Medulla oblongata (tissue), 1 donor: ENCODE data around the gene OR11A1.
"Not testable (repeated sequence)": the region's sequence is repeated elsewhere in the genome, so short reads cannot be mapped to it uniquely, and the experiment has no call there.

ENCODE experiments used
- DNase-seq: peaks from one replicate; pipeline ENCODE4 v3.0.0-alpha.2; 2015; ENCODE audit errors: extremely low spot score

OR11A1 gene

DNA sequence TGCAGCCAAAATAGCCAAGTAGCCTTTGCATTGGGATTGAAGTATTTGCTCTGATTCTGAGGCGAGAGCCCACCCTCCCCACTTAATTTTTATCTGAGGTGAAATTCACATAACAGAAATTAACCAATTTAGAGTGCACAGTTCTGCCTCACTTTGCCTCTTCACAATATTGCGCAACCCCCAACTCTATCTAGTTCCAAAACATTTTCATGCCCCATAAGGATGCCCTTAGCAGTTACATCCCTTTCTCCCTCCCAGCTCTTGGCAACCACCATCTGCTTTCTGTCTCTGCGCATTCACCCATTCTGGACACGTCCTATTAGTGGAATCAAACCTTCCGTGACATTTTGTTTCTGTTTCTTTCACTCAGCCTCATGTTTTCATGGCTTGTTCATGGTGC is 21.9 kb upstream of the OR11A1 start:
- no peak for DNase-seq

- no peak for DNase-seq
These were observed 21.1 kb upstream of the OR11A1 start for GRCh38 chr6:29477923-29478450.

DNA sequence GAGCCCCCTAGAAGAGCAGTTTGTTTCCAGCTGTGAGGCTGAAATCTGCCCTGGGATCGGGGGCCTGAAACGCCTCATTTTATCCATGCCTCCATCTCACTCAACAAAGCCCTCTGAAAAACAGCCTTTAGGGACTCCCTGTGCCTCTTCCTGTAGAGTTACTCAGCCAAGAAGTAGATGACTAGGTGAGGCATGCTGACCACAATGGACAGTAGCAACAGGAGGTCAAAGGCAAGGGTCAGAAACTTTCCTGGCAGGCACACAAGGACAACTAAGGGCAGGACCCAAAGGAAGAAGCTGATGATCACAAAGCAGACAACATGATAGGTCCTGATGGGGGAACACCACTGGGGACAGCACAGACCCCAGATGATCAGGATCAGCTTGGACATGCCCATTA is 18.1 kb upstream of the OR11A1 start:
- DNase-seq, result no peak

DNA sequence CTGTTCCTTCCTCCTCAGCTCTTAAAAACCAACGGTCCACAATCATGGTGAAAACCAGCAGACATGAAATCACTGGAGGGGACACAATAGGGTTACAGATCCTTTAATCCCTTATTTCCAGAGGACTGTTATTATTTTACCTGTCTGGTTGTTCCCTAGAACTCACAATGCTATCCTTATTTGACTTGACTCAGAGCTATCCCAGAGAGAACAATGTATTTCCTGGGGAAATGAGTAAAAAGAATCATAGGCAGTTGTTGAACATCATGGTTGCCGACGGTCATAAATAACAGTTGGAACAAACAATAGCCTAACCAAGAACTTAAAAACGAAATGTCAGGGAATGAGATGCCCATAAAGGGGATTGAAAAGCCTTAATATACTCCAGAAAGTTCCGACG is 9.4 kb upstream of the OR11A1 start:
- DNase-seq, result no peak

DNA sequence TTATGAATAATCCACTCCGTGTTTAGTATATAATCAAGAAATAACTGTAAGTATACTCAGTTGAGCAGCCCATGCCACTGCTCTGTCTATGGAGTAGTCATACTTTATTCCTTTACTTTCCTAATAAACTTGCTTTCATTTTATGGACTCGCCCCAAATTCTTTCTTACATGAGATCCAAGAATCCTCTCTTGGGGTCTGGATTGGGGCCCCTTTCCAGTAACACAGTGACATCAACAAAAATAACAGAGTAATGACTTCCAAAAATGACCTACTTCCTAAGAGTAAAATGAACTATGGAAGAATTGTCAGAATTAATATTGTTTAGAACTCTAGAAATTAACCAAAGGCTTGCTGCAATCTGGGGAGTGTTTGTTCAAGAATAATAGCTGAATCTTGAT is 8.9 kb upstream of the OR11A1 start:
- DNase-seq, result no peak

- DNase-seq, result no peak
These were observed 8.4 kb upstream of the OR11A1 start for GRCh38 chr6:29465279-29465678.

DNA sequence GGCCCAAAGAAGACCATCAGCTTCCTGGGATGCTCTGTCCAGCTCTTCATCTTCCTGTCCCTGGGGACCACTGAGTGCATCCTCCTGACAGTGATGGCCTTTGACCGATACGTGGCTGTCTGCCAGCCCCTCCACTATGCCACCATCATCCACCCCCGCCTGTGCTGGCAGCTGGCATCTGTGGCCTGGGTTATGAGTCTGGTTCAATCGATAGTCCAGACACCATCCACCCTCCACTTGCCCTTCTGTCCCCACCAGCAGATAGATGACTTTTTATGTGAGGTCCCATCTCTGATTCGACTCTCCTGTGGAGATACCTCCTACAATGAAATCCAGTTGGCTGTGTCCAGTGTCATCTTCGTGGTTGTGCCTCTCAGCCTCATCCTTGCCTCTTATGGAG is 5.2 kb upstream of the OR11A1 start:
- DNase-seq, result no peak

DNA sequence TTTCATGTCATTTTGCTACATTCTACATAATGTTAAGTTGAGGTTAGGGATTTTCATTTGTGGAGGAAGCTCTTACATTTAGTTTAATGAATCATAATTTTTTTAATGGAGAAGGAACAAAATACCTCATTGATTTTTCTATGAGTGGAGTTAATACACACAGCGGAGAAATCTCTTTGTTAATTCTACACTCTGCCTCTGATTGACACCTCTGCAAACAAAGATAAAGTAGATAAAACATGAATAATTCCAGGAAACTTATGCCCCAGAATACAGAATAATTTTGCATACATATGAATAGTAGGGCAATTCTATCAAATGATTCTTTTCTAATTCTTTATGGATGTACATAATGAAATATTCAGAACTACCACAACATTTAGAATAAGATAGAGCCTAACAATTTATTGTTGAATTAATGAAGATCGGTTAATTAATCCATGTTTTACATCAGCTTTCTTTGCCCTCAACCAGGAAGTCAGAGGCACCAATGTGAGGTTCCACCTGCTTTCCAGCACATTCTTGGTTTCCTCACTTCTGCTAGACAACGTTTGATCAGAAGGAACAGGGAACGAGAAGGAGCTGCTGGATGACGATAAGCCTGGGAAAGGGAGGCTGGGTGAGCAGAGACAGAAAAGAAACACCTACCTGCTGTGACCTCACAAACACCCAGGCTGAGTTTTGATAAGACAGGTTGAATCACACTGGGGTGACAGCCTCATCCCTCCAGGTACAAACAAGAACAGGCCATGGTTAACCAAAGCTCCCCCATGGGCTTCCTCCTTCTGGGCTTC is 4.3 kb upstream of the OR11A1 start:
- DNase-seq, result no peak

- no peak for DNase-seq
These were observed 5.2 kb downstream of the OR11A1 start for GRCh38 chr6:29451471-29452193.

GRCh38 chr6:29447670-29448069 is 9.2 kb downstream of the OR11A1 start:
- DNase-seq, result no peak

DNA sequence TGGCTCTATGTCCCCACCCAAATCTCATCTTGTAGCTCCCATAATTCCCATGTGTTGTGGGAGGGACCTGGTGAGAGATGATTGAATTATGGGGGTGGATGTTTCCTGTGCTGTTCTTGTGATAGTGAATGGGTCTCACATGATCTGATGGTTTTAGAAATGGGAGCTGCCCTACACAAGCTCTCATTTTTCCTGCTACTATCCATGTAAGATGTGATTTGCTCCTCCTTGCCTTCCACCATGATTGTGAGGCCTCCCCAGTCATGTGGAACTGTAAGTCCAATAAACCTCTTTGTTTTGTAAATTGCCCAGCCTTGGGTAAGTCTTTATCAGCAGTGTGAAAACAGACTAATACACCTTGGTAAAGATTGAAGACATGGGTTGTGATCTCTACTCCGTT is 12.8 kb downstream of the OR11A1 start:
- not testable (repeated sequence) for DNase-seq

GRCh38 chr6:29442719-29443118 is 14.2 kb downstream of the OR11A1 start:
- DNase-seq, result no peak

- no peak for DNase-seq
These were observed 17.9 kb downstream of the OR11A1 start, which contains the start of gene OR10C1 for GRCh38 chr6:29439006-29439405. OR10C1 (plus strand) TSS chr6:29439306; CDS start chr6:29440016, 710 bp downstream.

GRCh38 chr6:29436730-29437129 is 20.1 kb downstream of the OR11A1 start:
- not testable (repeated sequence) for DNase-seq

- DNase-seq, result no peak
These were observed 30.2 kb downstream of the OR11A1 start for GRCh38 chr6:29426654-29427053.

DNA sequence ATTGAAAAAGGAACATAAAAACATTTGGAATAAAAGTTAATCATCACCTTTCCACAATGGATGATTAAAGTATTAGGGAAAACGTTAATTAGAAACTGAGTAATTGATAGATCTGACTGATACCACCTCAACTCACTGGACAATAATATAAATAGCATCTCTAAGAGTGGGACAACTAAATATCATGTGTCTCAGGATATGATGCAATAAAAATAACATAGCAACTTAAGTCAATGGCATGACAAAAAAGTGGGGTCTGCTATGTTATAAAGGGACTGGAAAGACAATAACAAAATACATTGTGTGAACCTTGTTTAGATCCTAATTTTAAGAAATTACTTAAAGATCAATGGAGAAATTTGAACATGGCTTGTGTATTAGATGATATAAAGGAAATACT is 31.8 kb downstream of the OR11A1 start:
- DNase-seq, result no peak

- DNase-seq, result no peak
These were observed 32.3 kb downstream of the OR11A1 start for GRCh38 chr6:29424575-29424974.

DNA sequence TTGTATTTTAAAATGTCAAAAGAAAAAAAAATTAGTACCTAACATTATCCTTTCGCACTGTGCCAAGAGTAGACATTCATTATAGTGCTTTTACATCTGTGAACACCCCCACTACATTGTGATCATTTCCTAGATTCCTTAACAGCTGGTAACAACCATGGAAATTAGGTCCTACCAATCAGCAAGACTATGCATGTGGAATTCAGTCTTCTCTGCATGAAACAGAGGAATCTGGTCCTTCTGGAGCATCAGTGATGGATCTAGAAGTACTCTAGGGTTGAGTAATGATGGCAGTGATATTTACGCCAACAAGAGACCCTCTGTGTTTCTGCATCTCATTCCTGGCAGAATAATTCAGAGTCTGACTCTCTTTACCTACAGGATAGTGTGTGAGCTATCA is 32.7 kb downstream of the OR11A1 start:
- no peak for DNase-seq

- no peak for DNase-seq
These were observed 37.4 kb downstream of the OR11A1 start for GRCh38 chr6:29419516-29419915.

GRCh38 chr6:29414588-29414987 is 42.3 kb downstream of the OR11A1 start, which contains the start of gene OR12D1:
OR12D1 (plus strand) TSS chr6:29414928.
- DNase-seq, result no peak

- DNase-seq, result no peak
These were observed 53.1 kb downstream of the OR11A1 start for GRCh38 chr6:29403801-29404200.

- DNase-seq, result no peak
These were observed 57.3 kb downstream of the OR11A1 start for GRCh38 chr6:29399525-29399924.

- no peak for DNase-seq
These were observed 61.5 kb downstream of the OR11A1 start, which contains the start of gene OR12D2 for GRCh38 chr6:29395331-29395730. OR12D2 (plus strand) TSS chr6:29395631; CDS start chr6:29396700, 1,069 bp downstream.
